H1 (cell line): ENCODE results near the gene ZSWIM4. TPM values are rescaled to one million over a fixed set of nuclear protein-coding genes. Genes with fewer than 3 reads are reported as not detected.

Experiments used
- ASH2L ChIP-seq: fragments of 200-600, 300-600 bp; sonication (generic); IDR thresholded peaks from one replicate; pipeline ENCODE4 v1.7.1; 2017; ENCODE audit warnings: low read length
- CHD1 ChIP-seq: IDR thresholded peaks from 2 replicates; pipeline ENCODE4 v1.6.1; 2012; ENCODE audit warnings: low read depth, low read length, improper control_type of control experiment
- CHD2 ChIP-seq: IDR thresholded peaks from 2 replicates; pipeline ENCODE4 v1.6.1; 2012; ENCODE audit warnings: low read length, improper control_type of control experiment
- CREB1 ChIP-seq: IDR thresholded peaks from 2 replicates; pipeline ENCODE4 v1.6.1; 2012; ENCODE audit warnings: inconsistent platforms
- EGR1 ChIP-seq: IDR thresholded peaks from 2 replicates; pipeline ENCODE4 v1.6.1; 2011; ENCODE audit warnings: low read depth, low read length, borderline replicate concordance
- EP300 ChIP-seq, 2 experiments: IDR thresholded peaks; 1 replicate in 1 of 2; 2 replicates in 1 of 2; pipeline ENCODE4 v1.6.1; 2011 to 2012; ENCODE audit warnings: low read depth in 2 of 2, low read length in 2 of 2, mild to moderate bottlenecking in 2 of 2, borderline replicate concordance in 1 of 2, inconsistent platforms in 1 of 2, moderate library complexity in 1 of 2
- HDAC2 ChIP-seq, 2 experiments: fragments of 300-600 bp in 1 of 2; sonication (generic) in 1 of 2; IDR thresholded peaks; 2 replicates each; pipeline ENCODE4 v1.6.1; 2011 to 2012; ENCODE audit warnings: low read depth in 2 of 2, low read length in 2 of 2, mild to moderate bottlenecking in 2 of 2, moderate library complexity in 2 of 2, borderline replicate concordance in 1 of 2, inconsistent platforms in 1 of 2
- KDM4A ChIP-seq: IDR thresholded peaks from one replicate; pipeline ENCODE4 v1.7.1; 2012; ENCODE audit warnings: low read depth, mild to moderate bottlenecking, moderate library complexity, low read length, inconsistent platforms; ENCODE audit not compliant: severe bottlenecking
- POLR2A ChIP-seq, 2 experiments: IDR thresholded peaks; 1 replicate in 1 of 2; 2 replicates in 1 of 2; pipeline ENCODE4 v1.6.1; 2011; ENCODE audit warnings: low read depth in 2 of 2, low read length in 2 of 2, mild to moderate bottlenecking in 2 of 2; ENCODE audit errors: control extremely low read depth in 1 of 2
- POLR2AphosphoS5 ChIP-seq: IDR thresholded peaks from 2 replicates; pipeline ENCODE4 v1.6.1; 2011; ENCODE audit warnings: low read depth, low read length
- RAD21 ChIP-seq, 2 experiments: IDR thresholded peaks in 1 of 2; conservative IDR thresholded peaks in 1 of 2; 2 replicates each; pipeline ENCODE4 v1.6.1; 2011; ENCODE audit warnings: low read depth in 2 of 2, low read length in 2 of 2, improper control_type of control experiment in 1 of 2, inconsistent platforms in 1 of 2, mild to moderate bottlenecking in 1 of 2, moderate library complexity in 1 of 2
- RNF2 ChIP-seq: fragments of 200-900, 300-1000 bp; sonication (generic); IDR thresholded peaks from 2 replicates; pipeline ENCODE4 v1.7.1; 2016; ENCODE audit warnings: borderline replicate concordance, low read depth, mild to moderate bottlenecking, antibody characterized with exemption, low read length; ENCODE audit not compliant: poor library complexity, severe bottlenecking; ENCODE audit errors: missing control alignments
- RXRA ChIP-seq: IDR thresholded peaks from 2 replicates; pipeline ENCODE4 v1.6.1; 2011; ENCODE audit warnings: low read depth, mild to moderate bottlenecking, low read length, moderate library complexity; ENCODE audit not compliant: insufficient read depth
- SIN3A ChIP-seq, 2 experiments: IDR thresholded peaks in 1 of 2; conservative IDR thresholded peaks in 1 of 2; 2 replicates each; pipeline ENCODE4 v1.6.1; 2011 to 2012; ENCODE audit warnings: low read length in 2 of 2, improper control_type of control experiment in 1 of 2, low read depth in 1 of 2, mild to moderate bottlenecking in 1 of 2
- SP2 ChIP-seq: IDR thresholded peaks from 2 replicates; pipeline ENCODE4 v1.6.1; 2012; ENCODE audit warnings: mild to moderate bottlenecking, low read length, inconsistent platforms
- SP4 ChIP-seq: IDR thresholded peaks from 2 replicates; pipeline ENCODE4 v1.6.1; 2012; ENCODE audit warnings: low read length, inconsistent platforms
- TEAD4 ChIP-seq: IDR thresholded peaks from 2 replicates; pipeline ENCODE4 v1.6.1; 2012; ENCODE audit warnings: low read depth, low read length, inconsistent platforms, mixed read lengths
- polyA plus RNA-seq, 7 experiments: library from polyadenylated mRNA; depleted of rRNA in 3 of 7; stranded (reverse) in 5 of 7; unstranded in 2 of 7; fragments of >200 nt in 5 of 7; fragments of 200-250 nt in 2 of 7; gene quantifications; 1 replicate in 5 of 7; 2 replicates in 1 of 7; 4 replicates in 1 of 7; pipeline versions ENCODE4 v1.2.1 to v1.2.3, GENCODE V29; 2011 to 2013; ENCODE audit warnings: missing spikeins in 2 of 7, mixed read lengths in 2 of 7
- total RNA-seq: library from RNA; stranded (reverse); fragmentation: NEBNext Ultra II Directional; extraction: Animal tissue kit (Norgen Biotek cat#: 25700); gene quantifications from 2 replicates; pipeline ENCODE4 v1.2.1, GENCODE V29; 2021
- TF ChIP-seq, protein P1 (sequence below): IDR thresholded peaks from 2 replicates; pipeline ENCODE4 v1.6.1; 2012; ENCODE audit warnings: inconsistent platforms

Gene ZSWIM4
- total and polyA plus RNA-seq, 2 of the 8 experiments (the other 6 are each of a cell fraction or from before 2014, with no cell fraction given): 12.2 to 31.1 TPM

DNA sequence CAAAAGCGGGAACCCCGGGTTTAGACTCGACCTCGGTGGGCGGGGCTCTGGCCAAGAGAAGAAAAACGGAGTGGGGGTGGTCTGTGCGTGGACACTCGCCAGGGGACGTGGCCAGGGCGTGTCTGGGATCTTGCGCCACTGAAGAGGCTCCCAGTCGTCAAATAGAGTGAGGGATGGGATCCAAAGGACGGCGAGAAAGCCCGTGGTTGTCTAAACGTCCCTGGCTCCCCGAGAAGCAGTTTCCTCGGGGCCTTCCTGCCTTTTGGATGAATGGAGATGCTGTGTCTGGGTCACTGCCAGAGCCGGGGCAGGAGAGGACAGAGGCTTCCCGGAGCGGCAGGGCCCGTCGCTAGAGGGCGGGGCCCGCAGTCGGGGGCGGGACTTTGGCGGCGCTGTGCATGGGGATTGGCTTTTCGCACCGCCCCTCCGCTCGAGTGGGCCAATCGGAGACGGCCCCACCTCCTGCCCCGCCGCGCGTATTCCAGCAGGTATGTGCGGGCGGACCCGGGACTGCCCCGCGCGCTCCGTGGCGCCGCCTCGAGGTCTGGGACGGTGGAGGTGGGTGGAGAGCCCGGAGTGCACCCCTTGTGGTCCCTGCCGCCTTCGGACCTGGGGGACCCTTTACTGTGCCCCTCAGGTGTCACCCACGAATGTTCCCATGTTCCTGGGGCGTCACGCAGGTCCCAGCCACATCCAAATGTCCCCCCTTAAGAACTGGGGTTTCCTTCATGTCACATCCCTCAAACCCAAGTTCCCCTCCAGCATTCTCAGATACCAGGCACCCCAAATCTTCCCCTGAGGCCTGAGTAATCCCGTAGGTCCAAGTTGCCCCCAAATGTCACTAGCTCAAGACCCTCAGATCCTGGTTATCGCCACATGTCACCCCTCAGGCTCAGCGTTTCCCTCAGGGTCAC lies 38.3 kb downstream of the ZSWIM4 start (continued):
- TF ChIP-seq KDM4A (peak; percentile 40), RAD21 (IDR thresholded peaks at IDR 0.05 in 1 of 2, conservative IDR thresholded peaks at IDR 0.05 in 1 of 2; ENCODE audit: low read depth in 2 of 2, low read length in 2 of 2) (peak; percentile 46 to 66; a peak in 3 of 4 replicates), ASH2L (peak; percentile 18), RNF2 (no peak), CHD1 (no peak), POLR2A (IDR thresholded peaks at IDR 0.05; ENCODE audit: control extremely low read depth in 1 of 2, low read depth in 2 of 2, low read length in 2 of 2) (peak in 1 of 2 experiments; percentile 70; a peak in 2 of 3 replicates), EGR1 (0 out of 2 replicates have a peak, but pooled peaks have one; percentile 19), EP300 (IDR thresholded peaks at IDR 0.05; ENCODE audit: borderline replicate concordance in 1 of 2, low read depth in 2 of 2, low read length in 2 of 2) (no peak), TEAD4 (peak; percentile 60; the same call in 1 of the 2 replicates), SP2 (peak; percentile 78), HDAC2 (IDR thresholded peaks at IDR 0.05; ENCODE audit: borderline replicate concordance in 1 of 2, low read depth in 2 of 2, low read length in 2 of 2) (peak in 1 of 2 experiments; percentile 65; a peak in 1 of 4 replicates), CHD2 (peak; percentile 90), CREB1 (peak; percentile 61), SP4 (0 out of 2 replicates have a peak, but pooled peaks have one; percentile 71), POLR2AphosphoS5 (0 out of 2 replicates have a peak, but pooled peaks have one; percentile 28), SIN3A (conservative IDR thresholded peaks at IDR 0.05 in 1 of 2, IDR thresholded peaks at IDR 0.05 in 1 of 2; ENCODE audit: low read depth in 1 of 2, low read length in 2 of 2) (0 out of 4 replicates have a peak, but pooled peaks of 1 of the 2 experiments have one; percentile 36), RXRA (no peak)
- TF ChIP-seq, protein P1, sequence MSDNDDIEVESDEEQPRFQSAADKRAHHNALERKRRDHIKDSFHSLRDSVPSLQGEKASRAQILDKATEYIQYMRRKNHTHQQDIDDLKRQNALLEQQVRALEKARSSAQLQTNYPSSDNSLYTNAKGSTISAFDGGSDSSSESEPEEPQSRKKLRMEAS: peak; percentile 39; the same call in 1 of the 2 replicates
